Endothelial cell of umbilical vein (primary cell): ENCODE results near the gene WDR45. TPM values are rescaled to one million over a fixed set of nuclear protein-coding genes. Genes with fewer than 3 reads are reported as not detected.

Source experiments
- BruUV-seq: library from RNA; stranded (reverse); fragments of 400-500 nt; replicated peaks from 2 replicates; lab custom pipeline; 2021; lab: Mats Ljungman, UMichigan
- CTCF ChIA-PET: fragments of 300-600, 350-600 bp; sonication (Branson Sonifier 250); formaldehyde crosslinking; loops from one replicate; lab custom pipeline; 2021; ENCODE audit warnings: antibody characterized with exemption, inconsistent platforms; lab: Charles Lee
- POLR2A ChIA-PET: fragments of 300-600, 350-600 bp; sonication (Branson Sonifier 250); formaldehyde crosslinking; loops from one replicate; lab custom pipeline; 2021; ENCODE audit warnings: antibody characterized with exemption, inconsistent platforms; lab: Charles Lee
- DNase-seq: peaks from one replicate; pipeline ENCODE4 v3.0.0-alpha.2; 2011; ENCODE audit warnings: low read depth, low spot score
- FAIRE-seq: peaks from 2 replicates; lab custom pipeline; 2011; peaks lifted over from hg19 to GRCh38; lab: Jason Lieb, UNC
- H2AFZ ChIP-seq: 2 replicates; pipeline ENCODE4 v1.6.0; 2012; ENCODE audit warnings: low read depth, low read length, control low read depth, inconsistent platforms
- H3K27ac ChIP-seq: 2 replicates; pipeline ENCODE4 v1.5.1; 2011; ENCODE audit warnings: low read depth, mild to moderate bottlenecking, control low read depth, low read length, moderate library complexity; ENCODE audit not compliant: insufficient read depth
- H3K27me3 ChIP-seq, 2 experiments: 2 replicates each; pipeline versions ENCODE4 v1.6.0 to v1.6.1; 2011; ENCODE audit warnings: low read length in 2 of 2, mixed read lengths in 1 of 2; ENCODE audit not compliant: control insufficient read depth in 2 of 2, insufficient read depth in 2 of 2
- H3K36me3 ChIP-seq, 2 experiments: 2 replicates in 1 of 2; 3 replicates in 1 of 2; pipeline ENCODE4 v1.5.1; 2011; ENCODE audit warnings: low read length in 2 of 2, mild to moderate bottlenecking in 1 of 2, moderate library complexity in 1 of 2; ENCODE audit not compliant: control insufficient read depth in 2 of 2, insufficient read depth in 2 of 2; ENCODE audit errors: extremely low read depth in 1 of 2
- H3K4me1 ChIP-seq: 3 replicates; pipeline ENCODE4 v1.5.1; 2011; ENCODE audit warnings: mild to moderate bottlenecking, low read length; ENCODE audit not compliant: control insufficient read depth, insufficient read depth; ENCODE audit errors: extremely low read depth
- H3K4me2 ChIP-seq: 2 replicates; pipeline ENCODE4 v1.6.1; 2011; ENCODE audit warnings: low read length, control low read depth, mixed read lengths; ENCODE audit not compliant: insufficient read depth
- H3K4me3 ChIP-seq, 3 experiments: fragments of 200-600 bp in 1 of 3; sonication (generic), shearing (Covaris generic) in 1 of 3; replicated peaks in 1 of 3; 2 replicates each; pipeline ENCODE4 v1.5.1; 2011 to 2016; ENCODE audit warnings: control low read depth in 3 of 3, low read length in 3 of 3, mild to moderate bottlenecking in 2 of 3, inconsistent platforms in 1 of 3, low read depth in 1 of 3, moderate library complexity in 1 of 3; ENCODE audit not compliant: insufficient read depth in 1 of 3
- H3K79me2 ChIP-seq: 2 replicates; pipeline ENCODE4 v1.6.0; 2012; ENCODE audit warnings: low read length, inconsistent platforms; ENCODE audit not compliant: control insufficient read depth, insufficient read depth
- H3K9ac ChIP-seq: replicated peaks from 2 replicates; pipeline ENCODE3; 2011; ENCODE audit warnings: low read length, control low read depth; ENCODE audit not compliant: insufficient read depth; ENCODE audit errors: extremely low read depth
- H3K9me1 ChIP-seq: replicated peaks from 3 replicates; pipeline ENCODE4 v1.6.0; 2011; ENCODE audit warnings: mild to moderate bottlenecking, low read length; ENCODE audit not compliant: control insufficient read depth, insufficient read depth; ENCODE audit errors: extremely low read depth
- H3K9me3 ChIP-seq: replicated peaks from 2 replicates; pipeline ENCODE4 v1.5.1; 2012; ENCODE audit warnings: low read length, inconsistent platforms; ENCODE audit not compliant: control insufficient read depth, insufficient read depth
- H4K20me1 ChIP-seq: replicated peaks from 2 replicates; pipeline ENCODE3; 2011; ENCODE audit warnings: mild to moderate bottlenecking, low read length; ENCODE audit not compliant: control insufficient read depth, insufficient read depth; ENCODE audit errors: extremely low read depth
- JUN ChIP-seq: IDR thresholded peaks from 2 replicates; pipeline ENCODE4 v1.6.1; 2011; ENCODE audit warnings: borderline replicate concordance, low read depth; ENCODE audit not compliant: insufficient read length, insufficient read depth
- POLR2A ChIP-seq: IDR thresholded peaks from 2 replicates; pipeline ENCODE4 v1.6.1; 2012; ENCODE audit warnings: low read depth, mild to moderate bottlenecking, control low read depth, low read length
- POLR2AphosphoS5 ChIP-seq: IDR thresholded peaks from 2 replicates; pipeline ENCODE4 v1.6.1; 2012; ENCODE audit warnings: low read depth, mild to moderate bottlenecking, control low read depth, low read length, moderate library complexity; ENCODE audit not compliant: insufficient read depth
- dilution Hi-C: fragments of 300-500 bp; cut with MboI; formaldehyde crosslinking; loops from one replicate; pipeline ENCODE4 v1.15.0; 2019; ENCODE audit warnings: low sequenced_read_pairs; ENCODE audit not compliant: extremely low pct_ligation_motif_present
- intact Hi-C: fragments of 100-400 bp; cut with micrococcal nuclease; formaldehyde crosslinking; loops from one replicate; pipeline ENCODE4 v1.10.0; 2022
- polyA plus RNA-seq, 4 experiments: library from polyadenylated mRNA; depleted of rRNA in 3 of 4; stranded (reverse) in 3 of 4; unstranded in 1 of 4; fragments of >200 nt; gene quantifications; 2 replicates each; pipeline versions ENCODE4 v1.2.1 to v1.2.3, GENCODE V29; 2011 to 2012; ENCODE audit warnings: missing spikeins in 1 of 4
- total RNA-seq: library from RNA; stranded (reverse); gene quantifications from 2 replicates; pipeline ENCODE4 v1.2.3, GENCODE V29; 2021
- TF ChIP-seq, protein P1 (sequence below), 2 donors: IDR thresholded peaks; 1 replicate in 1 of 2; 2 replicates in 1 of 2; pipeline ENCODE4 v1.5.1; 2011; ENCODE audit warnings: low read length in 2 of 2, mild to moderate bottlenecking in 2 of 2, moderate library complexity in 2 of 2, control low read depth in 1 of 2, inconsistent platforms in 1 of 2, low read depth in 1 of 2; ENCODE audit not compliant: insufficient read depth in 1 of 2; ENCODE audit errors: extremely low read depth in 1 of 2

WDR45 gene
- total and polyA plus RNA-seq, 2 donors (not counting 3 experiments of a cell fraction or from before 2014, with no cell fraction given), result 32.2 to 70.4 TPM

DNA sequence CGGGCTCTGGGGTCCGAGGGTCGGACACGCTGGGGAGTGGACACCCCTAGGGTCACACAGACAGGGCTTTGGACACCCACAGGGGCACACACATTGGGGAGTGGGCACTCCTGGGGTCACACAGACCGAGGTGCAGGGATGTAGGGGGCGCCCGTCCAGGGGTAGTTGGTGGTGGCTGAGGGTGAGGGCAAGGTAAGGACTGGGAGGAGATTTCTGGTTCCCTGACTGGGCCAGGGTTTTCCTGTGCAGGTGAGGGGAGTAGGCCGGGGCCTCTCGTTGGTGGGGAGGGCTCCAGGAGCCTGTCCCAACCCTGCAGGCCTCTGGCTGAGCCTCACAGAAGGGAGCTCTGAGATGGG lies 21.9 kb upstream of the WDR45 start:
- TF ChIP-seq, protein P1, sequence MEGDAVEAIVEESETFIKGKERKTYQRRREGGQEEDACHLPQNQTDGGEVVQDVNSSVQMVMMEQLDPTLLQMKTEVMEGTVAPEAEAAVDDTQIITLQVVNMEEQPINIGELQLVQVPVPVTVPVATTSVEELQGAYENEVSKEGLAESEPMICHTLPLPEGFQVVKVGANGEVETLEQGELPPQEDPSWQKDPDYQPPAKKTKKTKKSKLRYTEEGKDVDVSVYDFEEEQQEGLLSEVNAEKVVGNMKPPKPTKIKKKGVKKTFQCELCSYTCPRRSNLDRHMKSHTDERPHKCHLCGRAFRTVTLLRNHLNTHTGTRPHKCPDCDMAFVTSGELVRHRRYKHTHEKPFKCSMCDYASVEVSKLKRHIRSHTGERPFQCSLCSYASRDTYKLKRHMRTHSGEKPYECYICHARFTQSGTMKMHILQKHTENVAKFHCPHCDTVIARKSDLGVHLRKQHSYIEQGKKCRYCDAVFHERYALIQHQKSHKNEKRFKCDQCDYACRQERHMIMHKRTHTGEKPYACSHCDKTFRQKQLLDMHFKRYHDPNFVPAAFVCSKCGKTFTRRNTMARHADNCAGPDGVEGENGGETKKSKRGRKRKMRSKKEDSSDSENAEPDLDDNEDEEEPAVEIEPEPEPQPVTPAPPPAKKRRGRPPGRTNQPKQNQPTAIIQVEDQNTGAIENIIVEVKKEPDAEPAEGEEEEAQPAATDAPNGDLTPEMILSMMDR (IDR thresholded peaks at IDR 0.05; ENCODE audit: extremely low read depth in 1 of 2, insufficient read depth in 1 of 2, low read depth in 1 of 2, low read length in 2 of 2), result peak in 1 of 2 donors; percentile 12
- no peak for TF ChIP-seq POLR2A
- Histone ChIP-seq H3K4me3 (peak overlapping the region in 1 of 3 experiments; percentile 50), H3K9me1 (no peaks in the 10 kb centered on the region), H3K4me1 (no peaks in the 10 kb centered on the region), H2AFZ (no peak overlapping the region), H4K20me1 (no peaks in the 10 kb centered on the region), H3K9ac (no peak overlapping the region), H3K79me2 (no peaks in the 10 kb centered on the region), H3K36me3 (no peaks in the 10 kb centered on the region), H3K27me3 (no peaks in the 10 kb centered on the region), H3K4me2 (peak overlapping the region; percentile 19), H3K9me3 (no peaks in the 10 kb centered on the region), H3K27ac (no peak overlapping the region)
- DNase-seq, result no peak
- intact Hi-C loops, result loop anchor here (1.0 to 5.0 kb wide), 4 partner anchors 22 to 144 kb away; partner anchors contain the start of genes GPKOW, OTUD5, PRAF2 and TFE3
- dilution Hi-C loops, result no loop called here
- no peak for FAIRE-seq
- CTCF ChIA-PET, result interaction anchor here (0.6 kb wide), 1 partner anchor 91 kb away, joined by 3 read pairs; no protein-coding TSS in a partner anchor
- no TSS peak for BruUV-seq
- POLR2A ChIA-PET, result no interaction called here

DNA sequence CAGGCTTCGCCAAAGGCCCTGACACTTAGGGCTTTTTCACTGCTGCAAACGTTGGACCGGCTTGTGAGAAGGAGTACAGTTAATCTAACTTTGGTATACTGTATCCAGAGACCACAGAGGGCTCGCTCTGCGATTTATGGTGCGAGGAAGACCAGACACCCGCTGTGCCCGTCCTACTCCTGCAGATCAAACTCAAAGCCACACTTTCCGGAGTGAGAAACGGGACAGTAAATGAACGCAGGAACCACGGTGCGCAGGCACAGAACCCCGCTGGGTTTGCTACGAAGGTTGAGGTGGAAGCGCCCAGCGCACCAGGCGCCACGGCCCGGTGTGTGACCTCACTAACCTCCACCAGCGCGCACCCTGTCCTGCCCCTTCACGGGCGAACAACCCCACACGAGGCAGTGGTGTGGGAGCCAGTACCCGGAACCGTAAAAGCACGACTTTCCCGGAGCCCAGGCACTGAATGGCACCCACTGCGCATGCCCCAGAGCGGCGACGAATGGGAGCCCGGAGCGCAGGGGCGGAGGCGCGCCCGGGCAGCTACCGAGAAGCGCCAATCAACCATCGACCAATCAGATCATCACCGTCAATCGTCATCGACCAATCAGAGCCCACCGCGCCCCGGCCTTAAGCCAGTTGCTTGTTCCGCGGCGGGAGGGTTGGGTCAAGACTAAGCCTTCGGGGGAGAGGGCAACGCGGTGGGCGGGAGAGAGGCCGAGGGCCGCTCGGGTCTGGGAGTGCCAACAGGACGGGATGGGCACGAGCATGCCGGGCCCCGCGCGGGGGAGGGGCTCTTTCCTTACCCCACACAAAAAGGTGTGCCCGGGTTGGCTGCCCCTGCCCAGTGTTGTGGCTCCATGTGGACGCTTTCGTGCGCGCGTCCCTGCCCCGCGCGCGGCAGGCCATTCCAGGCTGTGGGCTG lies 21.3 kb upstream of the WDR45 start:
- FAIRE-seq, result peak; percentile 99

More for the DNA sequence above, 21.3 kb upstream of the WDR45 start:
- Histone ChIP-seq H3K36me3 (no peaks in the 10 kb centered on the region), H3K4me3 (peak overlapping the region; percentile 35 to 54 (median 50)), H3K4me1 (no peaks in the 10 kb centered on the region), H3K9me3 (no peaks in the 10 kb centered on the region), H3K27me3 (no peaks in the 10 kb centered on the region), H2AFZ (peak overlapping the region; percentile 67), H3K79me2 (no peaks in the 10 kb centered on the region), H3K9ac (peak overlapping the region; percentile 55), H3K4me2 (peak overlapping the region; percentile 82), H3K9me1 (no peaks in the 10 kb centered on the region), H4K20me1 (no peaks in the 10 kb centered on the region), H3K27ac (no peak overlapping the region)
- intact Hi-C loops (loop anchor here (1.0 to 5.0 kb wide), 4 partner anchors 22 to 144 kb away; partner anchors contain the start of genes GPKOW, OTUD5, PRAF2 and TFE3), dilution Hi-C loops (no loop called here)
- no peak for TF ChIP-seq JUN
- TF ChIP-seq POLR2AphosphoS5, result peak; percentile 72
- peak; percentile 39 for TF ChIP-seq POLR2A
- peak; percentile 94 for DNase-seq
- BruUV-seq, result TSS peak; percentile 68
- ChIA-PET POLR2A (no interaction called here), CTCF (interaction anchor here (0.6 kb wide), 1 partner anchor 11 kb away, joined by 4 read pairs; no protein-coding TSS in a partner anchor)
